HG03159 (cell line): Measurements from ENCODE around the gene SYCP1.
"Not testable (repeated sequence)": the region's sequence is repeated elsewhere in the genome, so short reads cannot be mapped to it uniquely, and the experiment has no call there.

Experiments
- ATAC-seq: cut with Tn5 transposase; IDR thresholded peaks from one replicate; pipeline ENCODE4 v1.9.1; 2021; ENCODE audit warnings: mild to moderate bottlenecking, moderate library complexity; ENCODE audit not compliant: unreplicated experiment

The SYCP1 gene, protein sequence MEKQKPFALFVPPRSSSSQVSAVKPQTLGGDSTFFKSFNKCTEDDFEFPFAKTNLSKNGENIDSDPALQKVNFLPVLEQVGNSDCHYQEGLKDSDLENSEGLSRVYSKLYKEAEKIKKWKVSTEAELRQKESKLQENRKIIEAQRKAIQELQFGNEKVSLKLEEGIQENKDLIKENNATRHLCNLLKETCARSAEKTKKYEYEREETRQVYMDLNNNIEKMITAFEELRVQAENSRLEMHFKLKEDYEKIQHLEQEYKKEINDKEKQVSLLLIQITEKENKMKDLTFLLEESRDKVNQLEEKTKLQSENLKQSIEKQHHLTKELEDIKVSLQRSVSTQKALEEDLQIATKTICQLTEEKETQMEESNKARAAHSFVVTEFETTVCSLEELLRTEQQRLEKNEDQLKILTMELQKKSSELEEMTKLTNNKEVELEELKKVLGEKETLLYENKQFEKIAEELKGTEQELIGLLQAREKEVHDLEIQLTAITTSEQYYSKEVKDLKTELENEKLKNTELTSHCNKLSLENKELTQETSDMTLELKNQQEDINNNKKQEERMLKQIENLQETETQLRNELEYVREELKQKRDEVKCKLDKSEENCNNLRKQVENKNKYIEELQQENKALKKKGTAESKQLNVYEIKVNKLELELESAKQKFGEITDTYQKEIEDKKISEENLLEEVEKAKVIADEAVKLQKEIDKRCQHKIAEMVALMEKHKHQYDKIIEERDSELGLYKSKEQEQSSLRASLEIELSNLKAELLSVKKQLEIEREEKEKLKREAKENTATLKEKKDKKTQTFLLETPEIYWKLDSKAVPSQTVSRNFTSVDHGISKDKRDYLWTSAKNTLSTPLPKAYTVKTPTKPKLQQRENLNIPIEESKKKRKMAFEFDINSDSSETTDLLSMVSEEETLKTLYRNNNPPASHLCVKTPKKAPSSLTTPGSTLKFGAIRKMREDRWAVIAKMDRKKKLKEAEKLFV

DNA sequence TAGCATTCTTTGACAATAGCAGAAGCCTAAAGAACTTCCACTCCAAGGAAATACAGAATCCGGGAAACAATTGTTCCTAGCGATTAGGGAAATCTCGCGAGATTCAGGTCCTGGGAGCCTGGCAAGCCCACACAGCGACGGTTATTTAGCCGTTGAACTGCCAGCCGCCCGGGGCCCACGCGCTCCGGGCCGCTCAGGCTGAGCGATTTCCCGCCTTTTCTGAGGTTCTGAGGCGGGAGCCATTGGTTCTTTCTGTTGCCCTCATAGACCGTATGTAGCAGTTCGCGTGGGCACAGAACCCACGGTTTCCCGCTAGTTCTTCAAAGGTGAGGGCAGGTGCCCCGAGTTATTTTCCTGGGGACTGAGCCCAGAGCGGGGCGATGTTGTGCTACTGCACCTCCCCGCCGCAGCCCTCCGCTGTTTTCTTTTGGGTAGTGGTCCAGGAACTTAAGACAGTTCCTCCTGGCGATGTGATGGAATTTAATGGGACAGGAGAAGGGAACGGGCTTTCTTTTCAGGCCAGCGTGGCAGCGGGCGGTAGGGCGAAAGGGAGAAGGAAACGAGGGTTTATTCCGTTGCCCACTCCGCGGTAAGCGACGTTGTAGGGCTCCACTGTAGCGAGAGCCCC is at the start of gene SYCP1:
Gene SYCP1, plus strand, starts transcription at position 171 of the 628 bp plus-strand sequence. CDS start 602 bp downstream, outside the sequence.
- ATAC-seq = no peak

- no peak for ATAC-seq
Measured at GRCh38 chr1:114819869-114820268, 34.8 kb upstream of the SYCP1 start.

- no peak for ATAC-seq
Measured at GRCh38 chr1:114820392-114820791, 34.3 kb upstream of the SYCP1 start.

GRCh38 chr1:114821978-114822377 is 32.7 kb upstream of the SYCP1 start:
- no peak for ATAC-seq

DNA sequence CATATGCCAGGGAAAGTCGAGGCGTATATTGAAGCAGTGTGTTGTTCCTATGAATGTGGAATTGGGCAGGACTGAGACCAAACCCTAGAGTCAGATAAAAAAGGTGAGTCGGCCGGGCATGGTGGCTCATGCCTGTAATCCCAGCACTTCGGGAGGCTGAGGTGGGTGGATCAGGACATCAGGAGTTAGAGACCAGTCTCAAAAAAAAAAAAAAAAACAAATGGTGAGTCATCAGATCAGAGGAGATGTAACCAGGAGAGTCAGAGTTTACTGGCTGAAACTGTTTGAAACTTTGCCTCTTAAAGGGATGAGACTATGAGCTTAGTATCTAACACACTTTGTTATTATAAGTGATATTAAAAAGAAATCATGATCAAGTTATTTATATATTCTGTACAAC is 26.4 kb upstream of the SYCP1 start:
- no peak for ATAC-seq

GRCh38 chr1:114830075-114830474 is 24.6 kb upstream of the SYCP1 start:
- ATAC-seq = not testable (repeated sequence)

DNA sequence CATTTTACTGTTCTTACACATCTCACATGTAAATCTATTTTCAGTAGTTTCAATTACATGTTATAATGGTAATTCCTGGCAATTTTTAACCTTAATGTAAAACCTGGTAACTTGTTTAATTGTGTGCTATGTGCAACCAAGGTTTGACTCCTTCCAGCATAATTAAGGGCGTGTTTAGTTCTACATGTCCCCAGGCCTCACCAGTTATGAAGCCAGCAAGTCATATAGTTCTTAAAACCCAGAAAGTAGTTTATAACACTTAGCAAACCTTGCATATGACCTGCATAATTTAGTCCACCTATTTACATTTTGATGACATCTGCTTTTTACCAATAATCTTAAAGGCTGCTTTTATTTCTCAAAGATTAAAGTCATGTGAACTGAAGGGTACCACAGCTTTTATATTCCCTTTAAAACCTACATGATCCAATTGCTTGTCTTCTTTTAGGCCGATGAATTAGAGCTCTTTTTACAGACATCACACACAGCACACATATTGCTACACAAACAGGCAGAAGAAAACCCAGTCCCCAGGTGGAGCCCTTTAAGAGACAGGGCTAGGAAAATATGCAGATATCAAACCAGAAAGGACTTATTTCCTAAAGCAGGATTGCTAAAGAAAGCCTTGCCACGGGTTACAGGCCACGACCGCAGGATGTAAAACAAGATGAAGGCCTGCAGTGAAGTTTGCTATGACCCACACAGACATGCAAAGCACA is 23.2 kb upstream of the SYCP1 start:
- ATAC-seq = no peak

DNA sequence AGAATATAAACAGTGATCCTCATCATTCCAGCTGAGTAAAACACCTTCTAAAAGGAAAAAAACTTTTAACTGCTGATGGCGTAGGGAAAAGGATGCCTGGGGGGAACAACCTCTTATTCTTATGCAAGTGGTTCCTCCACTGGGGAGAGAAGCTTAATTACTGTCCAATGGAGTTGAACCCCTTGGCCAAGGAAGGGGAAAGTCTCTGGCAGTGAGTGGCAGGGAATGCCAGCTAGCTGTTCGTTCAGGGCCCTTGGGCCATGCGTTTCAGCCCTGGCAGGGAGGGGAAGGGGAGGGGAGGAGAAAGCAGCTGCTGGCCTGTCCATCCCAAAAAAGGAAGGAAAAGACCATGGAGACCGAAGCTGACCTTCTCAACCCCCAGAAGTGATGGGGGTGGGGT is 22.6 kb upstream of the SYCP1 start:
- no peak for ATAC-seq

GRCh38 chr1:114833421-114833820 is 21.2 kb upstream of the SYCP1 start:
- ATAC-seq = no peak

DNA sequence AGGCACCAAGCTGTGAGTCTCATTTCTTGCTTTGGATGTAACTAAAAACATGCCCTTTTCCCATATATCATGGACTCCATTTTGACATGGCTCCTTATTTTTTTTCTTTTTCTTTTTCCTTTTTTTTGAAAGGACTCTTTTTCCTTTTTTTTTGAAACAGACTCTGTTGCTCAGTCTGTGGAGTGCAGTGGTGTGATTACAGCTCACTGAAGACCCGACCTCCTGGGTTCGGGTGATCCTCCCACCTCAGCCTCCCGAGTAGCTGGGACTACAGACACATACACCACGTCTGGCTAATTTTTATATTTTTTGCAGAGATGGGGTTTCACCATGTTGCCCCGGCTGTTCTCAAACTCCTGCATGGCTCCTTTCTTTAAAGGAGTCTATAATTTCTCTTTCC is 10.4 kb upstream of the SYCP1 start:
- no peak for ATAC-seq

GRCh38 chr1:114853584-114853983 is 1.1 kb upstream of the SYCP1 start:
- no peak for ATAC-seq

DNA sequence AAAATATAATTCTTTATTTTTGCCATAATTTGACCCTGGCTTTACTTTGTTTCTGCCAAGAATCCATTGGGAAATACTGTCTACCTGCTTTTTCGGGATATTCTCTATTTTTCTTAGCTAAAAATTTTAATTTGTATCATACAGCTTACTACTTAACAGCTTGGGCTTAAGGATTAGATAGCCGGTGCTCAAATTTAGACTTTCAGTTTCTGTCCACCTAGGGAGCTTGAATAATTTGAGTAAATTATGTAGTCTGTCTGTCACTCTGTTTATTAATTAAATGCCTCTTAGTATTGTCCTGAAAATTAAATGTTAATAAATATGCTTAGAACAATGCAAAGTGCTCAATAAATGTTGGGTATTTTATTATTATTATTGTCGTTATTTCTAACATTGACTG is 6.7 kb downstream of the SYCP1 start:
- ATAC-seq = no peak

DNA sequence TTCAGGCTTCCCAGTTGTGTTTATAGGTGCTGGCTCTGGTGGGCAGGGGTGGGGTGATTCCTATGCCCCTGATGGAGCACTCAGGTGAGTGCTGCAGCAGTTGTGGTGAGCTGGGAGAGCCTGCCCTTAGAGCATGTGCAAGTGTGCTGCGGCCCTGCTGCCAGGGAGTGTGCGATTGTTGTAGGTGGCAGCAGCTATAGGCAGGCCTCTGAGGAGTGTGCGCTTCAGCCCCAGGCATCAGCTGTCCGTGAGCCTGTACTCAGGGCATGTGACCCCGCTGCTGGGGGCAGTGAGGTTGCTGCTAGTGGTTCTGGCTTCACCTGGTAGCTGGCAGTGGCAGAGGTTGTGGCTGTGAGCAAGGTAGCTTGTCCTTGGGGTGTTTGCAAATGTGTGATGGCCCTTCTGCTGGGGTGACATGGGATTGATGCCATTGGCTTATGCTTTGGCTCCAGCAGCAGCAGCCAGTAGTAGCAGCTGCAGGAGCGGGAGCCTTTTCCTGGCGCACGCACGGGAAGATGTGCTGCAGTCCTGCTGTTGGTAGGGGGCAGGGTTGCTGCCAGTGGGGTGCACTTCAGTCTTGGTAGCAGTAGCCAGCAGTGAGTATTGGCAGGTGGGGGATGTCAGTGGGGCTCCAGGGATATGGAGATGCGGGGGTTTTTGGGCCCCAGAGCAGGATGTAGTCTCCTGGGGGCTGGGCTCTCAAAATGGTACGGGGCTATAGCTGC is 37.7 kb downstream of the SYCP1 start:
- ATAC-seq = no peak

DNA sequence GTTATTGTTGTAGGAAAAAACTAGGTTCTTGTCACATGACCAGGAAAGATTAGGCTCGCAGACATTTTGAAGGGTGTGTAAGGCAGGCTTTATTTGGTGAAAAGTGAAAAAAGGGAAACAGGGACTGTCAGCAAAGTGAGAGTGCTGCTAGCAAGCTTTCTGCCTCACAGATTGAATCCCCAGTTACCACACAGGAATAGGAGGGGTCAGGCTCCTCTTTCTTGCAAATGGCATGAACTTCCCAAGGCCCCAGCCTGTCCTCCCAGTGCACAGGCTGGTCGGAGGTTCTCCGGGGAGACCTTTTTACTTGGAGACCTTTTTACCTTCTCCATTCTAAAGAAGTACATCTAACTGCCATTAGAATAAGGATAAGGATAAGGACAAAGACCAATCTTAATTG is 42.1 kb downstream of the SYCP1 start:
- ATAC-seq = no peak

- no peak for ATAC-seq
Measured at GRCh38 chr1:114901814-114902213, 47.2 kb downstream of the SYCP1 start.

DNA sequence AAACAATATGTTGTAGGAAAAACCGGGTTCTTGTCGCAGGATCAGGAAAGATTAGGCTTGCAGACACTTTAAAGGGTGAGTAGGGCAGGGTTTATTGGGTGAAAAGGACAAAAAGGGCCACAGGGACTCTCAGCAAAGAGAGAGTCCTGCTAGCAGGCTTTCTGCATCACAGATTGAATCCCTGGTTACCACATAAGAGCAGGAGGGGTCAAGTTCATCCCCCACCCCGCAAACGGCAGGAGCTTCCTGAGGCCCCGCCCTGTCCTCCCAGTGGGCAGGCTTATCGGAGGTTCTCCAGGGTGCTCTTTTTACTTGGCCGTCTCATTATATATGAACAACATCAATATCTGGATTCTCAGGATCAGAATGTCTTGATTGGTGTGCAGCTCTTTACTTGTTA is 47.7 kb downstream of the SYCP1 start:
- ATAC-seq = no peak

GRCh38 chr1:114903480-114903879 is 48.8 kb downstream of the SYCP1 start:
- no peak for ATAC-seq

DNA sequence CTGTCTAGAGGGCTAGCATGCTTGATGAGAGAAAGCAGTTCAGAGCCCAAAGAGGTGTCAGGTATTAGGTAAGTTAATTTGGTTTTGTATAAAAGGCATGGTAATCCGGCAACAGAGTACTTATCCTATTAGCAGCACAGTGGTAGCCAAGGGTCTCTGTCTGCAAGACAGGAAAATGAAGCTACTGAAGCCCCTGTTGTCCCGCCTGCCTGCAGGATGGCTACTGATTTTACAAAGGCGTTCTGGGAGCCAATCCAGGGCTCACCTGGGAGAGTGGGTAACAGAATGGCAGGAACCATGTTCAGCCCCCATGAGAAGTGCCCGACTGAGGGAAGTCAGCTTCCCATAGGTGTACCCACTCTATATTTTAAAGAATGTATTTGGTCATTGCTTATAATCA is 61.1 kb downstream of the SYCP1 start:
- ATAC-seq = not testable (repeated sequence)

DNA sequence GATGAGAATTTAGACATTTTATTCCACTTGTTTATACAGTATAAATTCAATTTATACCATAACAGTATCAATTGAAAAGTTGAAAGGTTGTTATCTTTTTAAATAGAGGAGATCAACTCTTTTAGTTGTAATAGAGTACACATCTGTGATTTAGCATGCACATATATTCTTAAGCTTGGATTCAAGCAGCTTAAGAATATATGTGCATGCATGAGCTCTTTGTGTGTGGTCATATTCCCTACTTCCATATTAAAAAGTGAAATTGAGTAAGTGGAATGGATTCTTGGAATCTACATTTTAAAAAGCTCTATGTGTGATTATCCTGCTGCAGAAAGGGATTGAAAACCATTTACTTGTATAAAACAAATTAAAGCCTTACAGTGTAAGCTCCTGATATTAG is 71.9 kb downstream of the SYCP1 start:
- ATAC-seq = no peak

DNA sequence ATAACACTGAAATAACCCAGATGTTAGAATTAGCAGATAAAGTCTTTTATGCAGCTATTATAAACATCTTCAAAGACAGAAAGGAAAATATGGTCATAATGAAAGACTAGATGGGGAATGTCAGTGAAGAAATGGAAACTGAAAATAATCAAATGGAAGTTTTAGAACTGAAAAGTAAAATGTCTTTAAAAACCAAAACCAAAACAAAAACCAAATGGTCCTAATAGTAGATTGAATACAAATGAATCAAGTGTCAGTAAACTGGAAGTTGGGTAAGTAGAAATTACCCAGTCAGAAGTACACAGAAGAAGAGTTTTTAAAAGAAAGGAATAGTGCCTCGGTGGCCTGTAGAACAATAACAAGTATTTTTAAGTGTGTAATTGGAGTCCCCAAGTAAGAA is 72.7 kb downstream of the SYCP1 start:
- ATAC-seq = no peak
